ENCODE measurements around the gene FAM184B.

GRCh38 chr4:17758485-17758884, 22.9 kb downstream of the FAM184B start:
- no peak for TF ChIP-seq POLR2A (IDR thresholded peaks at IDR 0.05; ENCODE audit: borderline replicate concordance, extremely low read depth, insufficient read depth, insufficient read length)
- TF ChIP-seq, protein P1, sequence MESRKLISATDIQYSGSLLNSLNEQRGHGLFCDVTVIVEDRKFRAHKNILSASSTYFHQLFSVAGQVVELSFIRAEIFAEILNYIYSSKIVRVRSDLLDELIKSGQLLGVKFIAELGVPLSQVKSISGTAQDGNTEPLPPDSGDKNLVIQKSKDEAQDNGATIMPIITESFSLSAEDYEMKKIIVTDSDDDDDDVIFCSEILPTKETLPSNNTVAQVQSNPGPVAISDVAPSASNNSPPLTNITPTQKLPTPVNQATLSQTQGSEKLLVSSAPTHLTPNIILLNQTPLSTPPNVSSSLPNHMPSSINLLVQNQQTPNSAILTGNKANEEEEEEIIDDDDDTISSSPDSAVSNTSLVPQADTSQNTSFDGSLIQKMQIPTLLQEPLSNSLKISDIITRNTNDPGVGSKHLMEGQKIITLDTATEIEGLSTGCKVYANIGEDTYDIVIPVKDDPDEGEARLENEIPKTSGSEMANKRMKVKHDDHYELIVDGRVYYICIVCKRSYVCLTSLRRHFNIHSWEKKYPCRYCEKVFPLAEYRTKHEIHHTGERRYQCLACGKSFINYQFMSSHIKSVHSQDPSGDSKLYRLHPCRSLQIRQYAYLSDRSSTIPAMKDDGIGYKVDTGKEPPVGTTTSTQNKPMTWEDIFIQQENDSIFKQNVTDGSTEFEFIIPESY (IDR thresholded peaks at IDR 0.05; ENCODE audit: extremely low read depth, insufficient replicate concordance, low read length) = no peak

Data from HCT116 (cell line).